Measurements from ENCODE around the gene ZNF544. TPM values are rescaled to one million over a fixed set of nuclear protein-coding genes. Genes with fewer than 3 reads are reported as not detected.
"Not testable (repeated sequence)": the region's sequence is repeated elsewhere in the genome, so short reads cannot be mapped to it uniquely, and the experiment has no call there.

The ZNF544 gene
- total RNA-seq, 2 experiments from 2014 or later = 39.6 to 45.4 TPM

DNA sequence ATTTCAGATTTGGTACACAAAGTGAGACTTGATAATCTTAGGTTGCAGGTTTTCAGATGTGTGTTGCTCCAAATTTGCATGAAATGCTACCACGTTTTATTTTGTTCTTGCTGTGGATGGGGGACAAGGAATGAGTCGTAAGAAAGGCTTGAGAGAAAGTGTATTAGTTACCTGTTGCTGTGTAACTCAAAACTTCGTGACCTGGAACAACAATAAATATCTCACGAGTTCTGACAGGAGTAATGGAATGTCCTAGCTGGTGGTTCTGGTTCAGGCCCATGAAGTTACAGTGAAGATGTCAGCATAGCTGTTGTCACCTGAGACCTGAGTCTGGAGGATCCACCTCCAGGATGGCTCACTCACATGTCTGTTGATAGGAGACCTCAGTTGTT is 51.2 kb downstream of the ZNF544 start:
- intact Hi-C loops (cut with micrococcal nuclease) = loop anchor here (2.0 to 10.0 kb wide), 3 partner anchors 55 to 197 kb away; partner anchors contain the start of genes ZNF324, ZNF446 and ZNF544
- H3K27me3 Mint-ChIP-seq = no peaks in the 10 kb centered on the region
- H3K27ac Mint-ChIP-seq = peak overlapping the region; percentile 79
- peaks cover 45% of the 10 kb centered on the region for H3K36me3 Mint-ChIP-seq
- DNase-seq = no peak
- ChIA-PET POLR2A (no interaction called here), CTCF (interaction anchor here (0.5 to 0.6 kb wide), 2 partner anchors 26 to 61 kb away, joined by 3 read pairs; no protein-coding TSS in a partner anchor)
- H3K9me3 Mint-ChIP-seq = peaks cover 14% of the 10 kb centered on the region
- peak overlapping the region; percentile 83 for H3K4me3 Mint-ChIP-seq
- peaks cover 35% of the 10 kb centered on the region for H3K4me1 Mint-ChIP-seq (ENCODE audit: low read depth)

GRCh38 chr19:58284199-58284598 is 55.5 kb downstream of the ZNF544 start:
- peaks cover 48% of the 10 kb centered on the region for H3K36me3 Mint-ChIP-seq
- no peak overlapping the region for H3K4me3 Mint-ChIP-seq
- H3K27me3 Mint-ChIP-seq = no peaks in the 10 kb centered on the region

DNA sequence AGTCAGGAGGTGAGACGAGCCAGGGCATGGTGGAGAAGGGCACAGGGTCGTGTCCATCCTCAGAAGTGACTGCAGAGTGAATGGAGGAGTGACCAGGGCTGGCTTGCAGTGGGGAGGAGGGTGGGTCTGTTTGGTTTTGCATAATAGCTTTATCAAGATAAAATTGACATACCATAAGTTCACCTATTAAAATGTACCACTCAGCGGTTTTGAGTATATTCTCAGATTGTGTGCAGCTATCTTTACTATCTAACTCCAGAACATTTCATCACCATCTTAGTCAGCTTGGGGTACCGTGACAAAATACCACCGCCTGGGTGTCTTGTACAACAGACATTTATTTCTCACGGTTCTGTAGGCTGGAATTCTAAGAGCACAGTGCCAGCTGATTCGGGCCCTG is 63.2 kb downstream of the ZNF544 start:
- ChIA-PET CTCF (interaction anchor here (0.6 to 0.7 kb wide), 2 partner anchors 67 to 260 kb away, joined by 3 read pairs; no protein-coding TSS in a partner anchor), POLR2A (no interaction called here)
- H3K27me3 Mint-ChIP-seq = no peaks in the 10 kb centered on the region
- no peak overlapping the region for H3K4me3 Mint-ChIP-seq
- H3K4me1 Mint-ChIP-seq (ENCODE audit: low read depth) = no peaks in the 10 kb centered on the region
- no peak for DNase-seq
- H3K9me3 Mint-ChIP-seq = peaks cover 45% of the 10 kb centered on the region
- intact Hi-C loops (cut with micrococcal nuclease) = no loop called here
- peaks cover 84% of the 10 kb centered on the region for H3K36me3 Mint-ChIP-seq
- no peak overlapping the region for H3K27ac Mint-ChIP-seq

More at GRCh38 chr19:58284199-58284598, 55.5 kb downstream of the ZNF544 start:
- intact Hi-C loops (cut with micrococcal nuclease) = no loop called here
- no peaks in the 10 kb centered on the region for H3K9me3 Mint-ChIP-seq
- ChIA-PET POLR2A (no interaction called here), CTCF (no interaction called here)
- DNase-seq = no peak
- H3K27ac Mint-ChIP-seq = no peak overlapping the region
- peaks cover 26% of the 10 kb centered on the region for H3K4me1 Mint-ChIP-seq (ENCODE audit: low read depth)

DNA sequence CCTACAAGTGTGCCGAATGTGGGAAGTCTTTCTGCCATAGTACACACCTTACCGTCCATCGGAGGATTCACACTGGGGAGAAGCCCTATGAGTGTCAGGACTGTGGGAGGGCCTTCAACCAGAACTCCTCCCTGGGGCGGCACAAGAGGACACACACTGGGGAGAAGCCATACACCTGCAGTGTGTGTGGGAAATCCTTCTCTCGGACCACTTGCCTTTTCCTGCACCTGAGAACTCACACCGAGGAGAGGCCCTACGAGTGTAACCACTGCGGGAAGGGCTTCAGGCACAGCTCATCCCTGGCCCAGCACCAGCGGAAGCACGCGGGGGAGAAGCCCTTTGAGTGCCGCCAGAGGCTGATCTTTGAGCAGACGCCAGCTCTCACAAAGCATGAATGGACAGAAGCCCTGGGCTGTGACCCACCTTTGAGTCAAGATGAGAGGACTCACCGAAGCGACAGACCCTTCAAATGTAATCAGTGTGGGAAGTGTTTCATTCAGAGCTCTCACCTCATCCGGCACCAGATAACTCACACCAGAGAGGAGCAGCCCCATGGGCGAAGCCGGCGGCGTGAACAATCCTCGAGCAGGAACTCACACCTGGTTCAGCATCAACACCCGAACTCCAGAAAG is 66.1 kb downstream of the ZNF544 start:
- Mint-ChIP-seq H3K4me1 (ENCODE audit: low read depth) (no peaks in the 10 kb centered on the region), H3K4me3 (no peak overlapping the region), H3K27ac (no peak overlapping the region), H3K9me3 (peaks cover 47% of the 10 kb centered on the region), H3K27me3 (no peaks in the 10 kb centered on the region), H3K36me3 (peaks cover 78% of the 10 kb centered on the region)
- POLR2A ChIA-PET = no interaction called here
- CTCF ChIA-PET = no interaction called here
- DNase-seq = no peak
- intact Hi-C loops (cut with micrococcal nuclease) = no loop called here

DNA sequence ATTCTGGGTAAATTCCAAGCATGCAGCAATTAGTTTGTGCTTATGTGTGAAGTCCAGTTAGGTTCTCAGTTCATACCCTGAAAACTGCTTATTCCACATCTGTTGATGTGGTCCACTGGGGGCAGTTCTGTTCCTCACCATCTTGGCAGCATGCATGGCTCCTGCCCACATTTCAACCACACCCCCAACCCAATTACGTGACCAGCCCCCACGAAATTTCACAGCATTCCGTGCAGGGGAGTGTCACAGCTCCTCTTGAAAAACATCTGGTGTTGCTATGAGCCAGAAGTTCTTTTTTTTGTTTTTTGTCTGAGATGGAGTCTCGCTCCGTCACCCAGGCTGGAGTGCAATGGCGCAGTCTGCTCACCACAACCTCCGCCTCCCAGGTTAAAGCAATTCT is 67.4 kb downstream of the ZNF544 start:
- intact Hi-C loops (cut with micrococcal nuclease) = no loop called here
- ChIA-PET POLR2A (no interaction called here), CTCF (no interaction called here)
- Mint-ChIP-seq H3K36me3 (peaks cover 83% of the 10 kb centered on the region), H3K27me3 (no peaks in the 10 kb centered on the region), H3K4me1 (ENCODE audit: low read depth) (no peaks in the 10 kb centered on the region), H3K9me3 (peaks cover 46% of the 10 kb centered on the region), H3K27ac (no peak overlapping the region), H3K4me3 (no peak overlapping the region)
- DNase-seq = no peak

DNA sequence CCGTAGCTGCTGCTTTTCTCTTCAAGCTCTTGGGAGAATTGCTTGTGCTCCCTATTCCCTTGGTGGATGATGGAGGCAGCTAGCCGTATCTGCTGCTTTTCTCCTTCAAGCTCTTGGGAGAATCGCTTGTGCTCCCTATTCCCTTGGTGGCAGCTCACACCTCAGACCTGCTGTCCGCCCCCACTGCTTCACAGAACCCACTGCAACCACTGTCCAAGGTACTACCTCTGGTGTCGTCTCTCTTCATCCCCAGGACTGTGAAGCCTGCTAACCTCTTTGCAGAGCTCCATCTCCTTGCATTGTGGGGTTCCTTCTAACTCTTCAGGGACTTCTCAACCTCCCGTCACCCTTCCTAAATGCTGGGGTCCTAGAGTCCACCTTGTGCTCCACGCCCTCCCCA is 71.9 kb downstream of the ZNF544 start:
- Mint-ChIP-seq H3K36me3 (peaks cover 55% of the 10 kb centered on the region), H3K27ac (no peak overlapping the region), H3K9me3 (peaks cover 7% of the 10 kb centered on the region), H3K27me3 (no peaks in the 10 kb centered on the region), H3K4me1 (ENCODE audit: low read depth) (peaks cover 13% of the 10 kb centered on the region), H3K4me3 (no peak overlapping the region)
- POLR2A ChIA-PET = no interaction called here
- DNase-seq = no peak
- CTCF ChIA-PET = no interaction called here
- intact Hi-C loops (cut with micrococcal nuclease) = no loop called here

GRCh38 chr19:58304255-58304654 is 75.5 kb downstream of the ZNF544 start:
- H3K4me1 Mint-ChIP-seq (ENCODE audit: low read depth) = peaks cover 42% of the 10 kb centered on the region
- DNase-seq = no peak
- peaks cover 62% of the 10 kb centered on the region for H3K36me3 Mint-ChIP-seq
- H3K27ac Mint-ChIP-seq = peak overlapping the region; percentile 92
- ChIA-PET POLR2A (no interaction called here), CTCF (no interaction called here)
- H3K27me3 Mint-ChIP-seq = no peaks in the 10 kb centered on the region
- intact Hi-C loops (cut with micrococcal nuclease) = loop anchor here (2.0 kb wide), 1 partner anchor 75 kb away; the partner anchor contains the start of gene ZNF544
- H3K9me3 Mint-ChIP-seq = no peaks in the 10 kb centered on the region
- H3K4me3 Mint-ChIP-seq = peak overlapping the region; percentile 89

- H3K27ac Mint-ChIP-seq = peak overlapping the region; percentile 92
- no peaks in the 10 kb centered on the region for H3K27me3 Mint-ChIP-seq
- peaks cover 63% of the 10 kb centered on the region for H3K36me3 Mint-ChIP-seq
- peak overlapping the region; percentile 89 for H3K4me3 Mint-ChIP-seq
- DNase-seq = no peak
- POLR2A ChIA-PET = interaction anchor here (0.7 to 2.5 kb wide), 2 partner anchors 58 to 162 kb away, joined by 3 to 6 read pairs; partner anchors contain the start of genes ZNF324 and ZNF497
- no peaks in the 10 kb centered on the region for H3K9me3 Mint-ChIP-seq
- H3K4me1 Mint-ChIP-seq (ENCODE audit: low read depth) = peaks cover 42% of the 10 kb centered on the region
- CTCF ChIA-PET = interaction anchor here (0.6 to 1.0 kb wide), 3 partner anchors 17 to 215 kb away, joined by 3 read pairs; partner anchors contain the start of genes ZBTB45 and ZNF132
- intact Hi-C loops (cut with micrococcal nuclease) = loop anchor here (1.0 to 2.0 kb wide), 10 partner anchors 22 to 268 kb away; partner anchors contain the start of genes RPS5, TRIM28, ZNF132 and ZNF497
Measured at GRCh38 chr19:58304748-58305064, 76.0 kb downstream of the ZNF544 start.

DNA sequence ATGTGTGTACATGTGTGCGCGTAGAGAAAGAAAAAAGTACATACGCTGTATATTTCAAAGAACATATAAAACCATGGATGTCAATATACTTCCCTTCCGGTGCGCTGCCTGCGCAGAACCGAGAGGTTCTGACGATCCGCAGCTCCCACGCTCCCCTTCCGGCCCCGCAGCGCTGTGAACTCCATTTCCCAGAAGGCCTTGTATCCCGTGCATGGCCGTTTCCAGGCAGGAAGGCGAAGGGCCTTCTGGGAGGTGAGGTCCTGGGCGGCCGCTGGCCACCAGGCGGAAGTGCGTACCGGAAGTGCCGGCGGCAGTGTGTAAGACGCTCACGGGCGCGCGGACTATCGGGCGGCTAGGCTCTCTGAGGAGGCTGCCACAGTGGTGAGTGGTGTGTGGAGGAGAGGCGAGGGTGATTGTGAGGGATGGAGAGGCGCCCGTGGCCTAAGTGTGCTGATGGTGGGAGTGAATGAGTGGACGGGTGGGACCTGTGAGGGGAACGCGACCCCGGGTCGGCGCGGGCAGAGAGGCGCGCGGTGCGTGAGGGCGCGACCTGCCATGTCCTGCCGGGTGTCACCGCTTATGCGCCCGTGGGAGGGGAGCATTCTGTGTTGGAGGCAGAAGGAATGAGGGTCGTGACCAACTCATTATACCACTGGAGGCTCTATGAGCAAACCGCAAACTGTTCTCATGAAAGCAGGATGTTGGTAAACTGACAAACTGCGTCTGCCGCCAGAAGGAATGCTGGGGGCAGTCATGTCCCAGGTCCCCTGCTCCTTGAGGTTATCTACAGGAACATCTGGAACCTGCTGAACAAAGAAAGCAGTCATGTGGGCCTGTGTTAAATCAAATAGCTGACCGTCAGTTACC is 76.6 kb downstream of the ZNF544 start, which contains the start of gene ERVK3-1:
Gene ERVK3-1 (plus strand): TSS at position 313 of the 867 bp plus-strand sequence. CDS start 6,792 bp downstream, outside the sequence.
- peak within 1 kb of the TSS; percentile 89 for H3K4me3 Mint-ChIP-seq
- POLR2A ChIA-PET = interaction anchor here (0.7 to 2.5 kb wide), 2 partner anchors 57 to 161 kb away, joined by 3 to 6 read pairs; partner anchors contain the start of genes ZNF324 and ZNF497
- DNase-seq = peak; percentile 97
- no peaks in the 10 kb centered on the region for H3K9me3 Mint-ChIP-seq
- H3K27ac Mint-ChIP-seq = peak within 1 kb of the TSS; percentile 92
- H3K4me1 Mint-ChIP-seq (ENCODE audit: low read depth) = peaks cover 42% of the 10 kb centered on the region
- CTCF ChIA-PET = interaction anchor here (0.6 to 1.1 kb wide), 7 partner anchors 16 to 215 kb away, joined by 3 read pairs; partner anchors contain the start of genes ZBTB45 and ZNF132
- intact Hi-C loops (cut with micrococcal nuclease) = loop anchor here (1.0 to 2.0 kb wide), 10 partner anchors 21 to 267 kb away; partner anchors contain the start of genes RPS5, TRIM28, ZNF132 and ZNF497
- peaks cover 60% of the 10 kb centered on the region for H3K36me3 Mint-ChIP-seq
- no peaks in the 10 kb centered on the region for H3K27me3 Mint-ChIP-seq

DNA sequence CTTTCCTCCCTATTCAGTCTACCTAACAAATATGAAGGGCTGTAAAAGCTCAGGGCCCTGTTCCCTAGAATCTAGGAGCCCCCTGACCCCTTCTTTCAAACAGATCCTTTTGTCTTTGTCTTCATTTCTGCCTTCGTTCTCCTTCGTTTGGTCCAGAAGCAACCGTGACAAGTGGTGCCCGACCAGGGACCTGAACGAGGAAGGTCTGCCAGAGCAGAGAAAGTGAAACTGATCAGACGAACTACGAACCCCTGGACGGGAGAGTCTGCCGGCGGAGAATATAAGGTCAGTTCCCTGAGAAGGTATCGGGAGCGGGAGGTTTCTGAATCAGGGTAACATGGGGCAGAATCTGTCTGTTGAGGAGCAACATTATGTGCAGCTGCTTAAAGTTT is 77.2 kb downstream of the ZNF544 start:
- Mint-ChIP-seq H3K27ac (peak overlapping the region; percentile 92), H3K9me3 (no peaks in the 10 kb centered on the region), H3K27me3 (no peaks in the 10 kb centered on the region), H3K4me1 (ENCODE audit: low read depth) (peaks cover 42% of the 10 kb centered on the region), H3K36me3 (peaks cover 60% of the 10 kb centered on the region), H3K4me3 (peak overlapping the region; percentile 89)
- DNase-seq = no peak
- intact Hi-C loops (cut with micrococcal nuclease) = loop anchor here (1.0 to 2.0 kb wide), 10 partner anchors 20 to 266 kb away; partner anchors contain the start of genes RPS5, TRIM28, ZNF132 and ZNF497
- POLR2A ChIA-PET = interaction anchor here (2.5 kb wide), 1 partner anchor 56 kb away, joined by 6 read pairs; the partner anchor contains the start of gene ZNF497
- CTCF ChIA-PET = interaction anchor here (0.6 to 2.0 kb wide), 4 partner anchors 15 to 214 kb away, joined by 3 to 8 read pairs (median 3); partner anchors contain the start of gene ZBTB45

GRCh38 chr19:58307736-58308135 is 79.0 kb downstream of the ZNF544 start:
- CTCF ChIA-PET = interaction anchor here (2.0 kb wide), 1 partner anchor 212 kb away, joined by 8 read pairs; the partner anchor contains the start of gene ZBTB45
- intact Hi-C loops (cut with micrococcal nuclease) = no loop called here
- H3K9me3 Mint-ChIP-seq = no peaks in the 10 kb centered on the region
- H3K4me1 Mint-ChIP-seq (ENCODE audit: low read depth) = peaks cover 42% of the 10 kb centered on the region
- DNase-seq = no peak
- H3K27me3 Mint-ChIP-seq = no peaks in the 10 kb centered on the region
- H3K4me3 Mint-ChIP-seq = no peak overlapping the region
- POLR2A ChIA-PET = no interaction called here
- H3K36me3 Mint-ChIP-seq = peaks cover 65% of the 10 kb centered on the region
- H3K27ac Mint-ChIP-seq = no peak overlapping the region

DNA sequence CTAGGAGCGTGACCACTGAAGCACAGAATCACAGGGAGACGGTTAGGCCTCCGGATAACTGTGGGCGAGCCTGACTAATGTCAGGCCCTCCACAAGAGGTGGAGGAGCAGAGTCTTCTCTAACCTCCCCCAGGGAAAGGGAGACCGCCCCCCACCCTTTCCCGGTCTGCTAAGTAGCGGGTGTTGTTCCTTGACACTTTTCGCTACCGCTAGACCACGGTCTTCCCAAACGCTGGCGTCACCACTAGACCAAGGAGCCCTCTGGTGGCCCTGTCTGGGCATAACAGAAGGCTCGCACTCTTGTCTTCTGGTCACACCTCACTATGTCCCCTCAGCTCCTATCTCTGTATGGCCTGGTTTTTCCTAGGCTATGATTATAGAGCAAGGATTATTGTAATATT is 82.0 kb downstream of the ZNF544 start:
- intact Hi-C loops (cut with micrococcal nuclease); H3K27ac Mint-ChIP-seq: not testable (repeated sequence)
- peaks cover 83% of the 10 kb centered on the region for H3K36me3 Mint-ChIP-seq

More for the DNA sequence above, 82.0 kb downstream of the ZNF544 start:
- peaks cover 29% of the 10 kb centered on the region for H3K4me1 Mint-ChIP-seq (ENCODE audit: low read depth)
- H3K9me3 Mint-ChIP-seq, H3K27me3 Mint-ChIP-seq, CTCF ChIA-PET, POLR2A ChIA-PET, H3K4me3 Mint-ChIP-seq: not testable (repeated sequence)
- peak; percentile 29 for DNase-seq

Data from activated CD4-positive, alpha-beta memory T cell treated with anti-CD3 and anti-CD28 coated beads for 36 hours (primary cell).